B cell (primary cell): ENCODE measurements around the gene DAZAP1. TPM values are rescaled to one million over a fixed set of nuclear protein-coding genes. Genes with fewer than 3 reads are reported as not detected.
"Not testable (repeated sequence)": the region's sequence is repeated elsewhere in the genome, so short reads cannot be mapped to it uniquely, and the experiment has no call there.

ENCODE experiments used
- ATAC-seq: fragments of 200-7000 bp; cut with Tn5 transposase; one replicate; pipeline ENCODE4 v1.10.0; 2021; ENCODE audit warnings: low read depth, mild to moderate bottlenecking, moderate number of reproducible peaks, moderate library complexity
- CTCF ChIA-PET: fragments of 350-600 bp; sonication (Branson Sonifier 250); formaldehyde crosslinking; loops from one replicate; lab custom pipeline; 2021; ENCODE audit warnings: antibody characterized with exemption, inconsistent platforms; lab: Charles Lee
- POLR2A ChIA-PET: fragments of 350-600 bp; sonication (Branson Sonifier 250); formaldehyde crosslinking; loops from one replicate; lab custom pipeline; 2021; ENCODE audit warnings: antibody characterized with exemption; lab: Charles Lee
- DNase-seq: peaks from one replicate; pipeline ENCODE4 v3.0.0; 2013
- H2AFZ ChIP-seq: 2 replicates; pipeline ENCODE4 v1.6.1; 2012; ENCODE audit warnings: mild to moderate bottlenecking, low read depth, low read length; ENCODE audit not compliant: insufficient read depth, poor library complexity, severe bottlenecking
- H3K27ac ChIP-seq, 2 donors: 1 replicate in 1 of 2; 2 replicates in 1 of 2; pipeline ENCODE4 v1.5.1; 2012 to 2013; ENCODE audit warnings: low read length in 2 of 2, mild to moderate bottlenecking in 2 of 2, moderate library complexity in 1 of 2
- H3K27me3 ChIP-seq, 4 experiments: fragments of 200-600 bp in 1 of 4; sonication (generic) in 1 of 4; replicated peaks in 1 of 4; 1 replicate in 2 of 4; 2 replicates in 2 of 4; pipeline versions ENCODE4 v1.6.1 to v1.7.0; 2013 to 2016; ENCODE audit warnings: low read length in 3 of 4, mild to moderate bottlenecking in 2 of 4, mixed read lengths in 1 of 4, moderate library complexity in 1 of 4; ENCODE audit not compliant: insufficient read depth in 4 of 4, control insufficient read depth in 3 of 4; ENCODE audit errors: control extremely low read depth in 1 of 4
- H3K36me3 ChIP-seq, 2 experiments: replicated peaks in 1 of 2; 1 replicate in 1 of 2; 2 replicates in 1 of 2; pipeline versions ENCODE4 v1.6.1 to v1.7.1; 2013; ENCODE audit warnings: low read length in 1 of 2; ENCODE audit not compliant: insufficient read depth in 2 of 2, control insufficient read depth in 1 of 2; ENCODE audit errors: control extremely low read depth in 1 of 2, extremely low read depth in 1 of 2
- H3K4me1 ChIP-seq, 2 donors: fragments of 200-600 bp in 1 of 2; sonication (generic) in 1 of 2; 1 replicate in 1 of 2; 2 replicates in 1 of 2; pipeline versions ENCODE4 v1.5.1 to v1.6.1; 2013 to 2017; ENCODE audit warnings: low read length in 2 of 2; ENCODE audit not compliant: control insufficient read depth in 2 of 2, insufficient read depth in 2 of 2
- H3K4me2 ChIP-seq: replicated peaks from 2 replicates; pipeline ENCODE3; 2012; ENCODE audit warnings: mild to moderate bottlenecking, low read depth, low read length; ENCODE audit not compliant: poor library complexity, severe bottlenecking
- H3K4me3 ChIP-seq, 5 experiments: fragments of 200-600 bp in 1 of 5; sonication (generic) in 1 of 5; 1 replicate in 3 of 5; 2 replicates in 2 of 5; pipeline versions ENCODE4 v1.5.1 to v1.7.0; 2011 to 2016; ENCODE audit warnings: low read length in 4 of 5, mild to moderate bottlenecking in 4 of 5, low read depth in 2 of 5, control low read depth in 1 of 5, moderate library complexity in 1 of 5; ENCODE audit not compliant: insufficient read depth in 1 of 5; ENCODE audit errors: control extremely low read depth in 1 of 5, extremely low read depth in 1 of 5
- H3K79me2 ChIP-seq: fragments of 200-600 bp; sonication (generic); one replicate; pipeline ENCODE4 v1.6.0; 2016; ENCODE audit warnings: low read length; ENCODE audit not compliant: control insufficient read depth, insufficient read depth
- H3K9ac ChIP-seq: fragments of 200-600 bp; sonication (generic); 2 replicates; pipeline ENCODE4 v1.6.1; 2017; ENCODE audit warnings: mild to moderate bottlenecking, low read length, moderate library complexity
- H3K9me3 ChIP-seq, 3 donors: one replicate each; pipeline versions ENCODE4 v1.6.1 to v1.7.1; 2013; ENCODE audit warnings: low read length in 2 of 3; ENCODE audit not compliant: control insufficient read depth in 2 of 3, insufficient read depth in 1 of 3; ENCODE audit errors: control extremely low read depth in 1 of 3
- H4K20me1 ChIP-seq: 2 replicates; pipeline ENCODE4 v1.6.0; 2012; ENCODE audit warnings: mild to moderate bottlenecking, low read length; ENCODE audit not compliant: insufficient read depth, control insufficient read depth, poor library complexity, severe bottlenecking
- H3K27ac Mint-ChIP-seq: one replicate; pipeline ENCODE4 v1.8.0; 2021; ENCODE audit warnings: mixed read lengths
- H3K27me3 Mint-ChIP-seq: one replicate; pipeline ENCODE4 v1.8.0; 2021; ENCODE audit warnings: mixed read lengths
- H3K4me1 Mint-ChIP-seq: one replicate; pipeline ENCODE4 v1.8.0; 2021; ENCODE audit warnings: mixed read lengths
- H3K4me3 Mint-ChIP-seq: one replicate; pipeline ENCODE4 v1.8.0; 2021; ENCODE audit warnings: mixed read lengths
- H3K9me3 Mint-ChIP-seq: one replicate; pipeline ENCODE4 v1.8.0; 2022; ENCODE audit warnings: mixed read lengths; ENCODE audit not compliant: insufficient read depth
- EZH2 ChIP-seq: IDR thresholded peaks from 2 replicates; pipeline ENCODE4 v1.6.1; 2012; ENCODE audit warnings: borderline replicate concordance, low read depth, mild to moderate bottlenecking, moderate library complexity, low read length; ENCODE audit not compliant: insufficient read depth, poor library complexity, severe bottlenecking
- WGBS: methylation state at CpG from one replicate; pipeline ENCODE4 v1.1.5; 2013; ENCODE audit warnings: missing lambda C conversion rate; ENCODE audit not compliant: insufficient coverage; 5-methylcytosine and 5-hydroxymethylcytosine counted together
- intact Hi-C: fragments of 100-400 bp; cut with micrococcal nuclease; formaldehyde crosslinking; loops from one replicate; pipeline ENCODE4 v1.10.0; 2022
- polyA plus RNA-seq: library from polyadenylated mRNA; depleted of rRNA; stranded (reverse); fragments of >200 nt; gene quantifications from 2 replicates; pipeline ENCODE4 v1.2.3, GENCODE V29; 2012
- total RNA-seq, 2 donors: library from RNA; stranded (reverse); fragments of 120-200 nt in 1 of 2; gene quantifications; 1 replicate in 1 of 2; 2 replicates in 1 of 2; pipeline versions ENCODE4 v1.2.3 to v1.2.4, GENCODE V29; 2013 to 2022
- TF ChIP-seq, protein P1 (sequence below): fragments of 200-600 bp; IDR thresholded peaks from one replicate; pipeline ENCODE4 v1.8.0; 2022; ENCODE audit warnings: antibody characterized with exemption, mild to moderate bottlenecking

The DAZAP1 gene
- total and polyA plus RNA-seq, 2 donors (not counting 1 experiment from before 2014, with no cell fraction given) = 54.8 to 125 TPM

- Histone ChIP-seq H3K79me2 (peaks cover 21% of the 10 kb centered on the region), H3K4me2 (peak overlapping the region; percentile 91), H4K20me1 (peaks cover 63% of the 10 kb centered on the region), H3K4me3 (peak overlapping the region; percentile 32 to 100 (median 97)), H3K27ac (peak overlapping the region in 1 of 2 donors; percentile 95), H3K9ac (peak overlapping the region; percentile 99), H3K27me3 (no peaks in the 10 kb centered on the region), H3K36me3 (peaks cover 0 to 38% of the 10 kb centered on the region in 2 experiments), H3K4me1 (peaks cover 7 to 16% of the 10 kb centered on the region in 2 donors), H3K9me3 (no peaks in the 10 kb centered on the region), H2AFZ (no peak overlapping the region)
- POLR2A ChIA-PET = interaction anchor here (0.9 kb wide), 1 partner anchor 27 kb away, joined by 3 read pairs; no protein-coding TSS in a partner anchor
- peak overlapping the region; percentile 99 for H3K27ac Mint-ChIP-seq
- intact Hi-C loops = loop anchor here (1.0 kb wide), 1 partner anchor 32 kb away; the partner anchor contains the start of gene DAZAP1
- no peak for ATAC-seq
- no peak for DNase-seq
- no peak for TF ChIP-seq EZH2
- TF ChIP-seq, protein P1, sequence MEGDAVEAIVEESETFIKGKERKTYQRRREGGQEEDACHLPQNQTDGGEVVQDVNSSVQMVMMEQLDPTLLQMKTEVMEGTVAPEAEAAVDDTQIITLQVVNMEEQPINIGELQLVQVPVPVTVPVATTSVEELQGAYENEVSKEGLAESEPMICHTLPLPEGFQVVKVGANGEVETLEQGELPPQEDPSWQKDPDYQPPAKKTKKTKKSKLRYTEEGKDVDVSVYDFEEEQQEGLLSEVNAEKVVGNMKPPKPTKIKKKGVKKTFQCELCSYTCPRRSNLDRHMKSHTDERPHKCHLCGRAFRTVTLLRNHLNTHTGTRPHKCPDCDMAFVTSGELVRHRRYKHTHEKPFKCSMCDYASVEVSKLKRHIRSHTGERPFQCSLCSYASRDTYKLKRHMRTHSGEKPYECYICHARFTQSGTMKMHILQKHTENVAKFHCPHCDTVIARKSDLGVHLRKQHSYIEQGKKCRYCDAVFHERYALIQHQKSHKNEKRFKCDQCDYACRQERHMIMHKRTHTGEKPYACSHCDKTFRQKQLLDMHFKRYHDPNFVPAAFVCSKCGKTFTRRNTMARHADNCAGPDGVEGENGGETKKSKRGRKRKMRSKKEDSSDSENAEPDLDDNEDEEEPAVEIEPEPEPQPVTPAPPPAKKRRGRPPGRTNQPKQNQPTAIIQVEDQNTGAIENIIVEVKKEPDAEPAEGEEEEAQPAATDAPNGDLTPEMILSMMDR = no peak
- no peaks in the 10 kb centered on the region for H3K27me3 Mint-ChIP-seq
- H3K9me3 Mint-ChIP-seq = no peaks in the 10 kb centered on the region
- WGBS = under 1% methylated on average over 25 of the region's 26 CpGs
- peaks cover 18% of the 10 kb centered on the region for H3K4me1 Mint-ChIP-seq
- CTCF ChIA-PET = no interaction called here
- peak overlapping the region; percentile 99 for H3K4me3 Mint-ChIP-seq
These were observed 31.6 kb downstream of the DAZAP1 start for GRCh38 chr19:1438933-1439354.

- peaks cover 0 to 30% of the 10 kb centered on the region in 2 experiments for H3K36me3 ChIP-seq
- intact Hi-C loops, H3K27me3 Mint-ChIP-seq, CTCF ChIA-PET, H2AFZ ChIP-seq, H3K9me3 ChIP-seq, DNase-seq, ATAC-seq, H3K27me3 ChIP-seq, H3K9me3 Mint-ChIP-seq: not testable (repeated sequence)
- 82% methylated on average over 57 of the region's 57 CpGs for WGBS
- peak overlapping the region; percentile 99 for H3K4me3 Mint-ChIP-seq
- peaks cover 10 to 21% of the 10 kb centered on the region in 2 donors for H3K4me1 ChIP-seq
- POLR2A ChIA-PET = interaction anchor here (0.9 kb wide), 1 partner anchor 26 kb away, joined by 3 read pairs; no protein-coding TSS in a partner anchor
- peak overlapping the region in 1 of 2 donors; percentile 95 for H3K27ac ChIP-seq
- H3K79me2 ChIP-seq = peaks cover 21% of the 10 kb centered on the region
- H3K4me2 ChIP-seq = peak overlapping the region; percentile 91
- H3K4me1 Mint-ChIP-seq = peaks cover 20% of the 10 kb centered on the region
- peak overlapping the region; percentile 99 for H3K27ac Mint-ChIP-seq
- peak overlapping the region; percentile 99 for H3K9ac ChIP-seq
- H3K4me3 ChIP-seq = peak overlapping the region in 4 of 5 experiments; percentile 87 to 100 (median 97)
- peaks cover 60% of the 10 kb centered on the region for H4K20me1 ChIP-seq
These were observed 32.4 kb downstream of the DAZAP1 start for GRCh38 chr19:1439525-1440417.
